ENCODE data around the gene TRDMT1.

The TRDMT1 gene

GRCh38 chr10:17229967-17230682 lies 28.7 kb upstream of the TRDMT1 start:
- DNase-seq, result peak; percentile 67 to 74

DNA sequence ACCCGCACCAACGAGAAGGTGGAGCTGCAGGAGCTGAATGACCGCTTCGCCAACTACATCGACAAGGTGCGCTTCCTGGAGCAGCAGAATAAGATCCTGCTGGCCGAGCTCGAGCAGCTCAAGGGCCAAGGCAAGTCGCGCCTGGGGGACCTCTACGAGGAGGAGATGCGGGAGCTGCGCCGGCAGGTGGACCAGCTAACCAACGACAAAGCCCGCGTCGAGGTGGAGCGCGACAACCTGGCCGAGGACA lies 28.2 kb upstream of the TRDMT1 start:
- no peak for DNase-seq

GRCh38 chr10:17229016-17229716 lies 27.7 kb upstream of the TRDMT1 start:
- peak in 1 of 2 experiments; percentile 71 for DNase-seq

GRCh38 chr10:17228091-17229015 lies 26.9 kb upstream of the TRDMT1 start, which contains the start of gene VIM:
Gene VIM, plus strand, starts transcription at chr10:17228241. Its CDS starts 1,182 bp downstream, at chr10:17229423.
- DNase-seq, result peak in 1 of 2 experiments; percentile 70

DNA sequence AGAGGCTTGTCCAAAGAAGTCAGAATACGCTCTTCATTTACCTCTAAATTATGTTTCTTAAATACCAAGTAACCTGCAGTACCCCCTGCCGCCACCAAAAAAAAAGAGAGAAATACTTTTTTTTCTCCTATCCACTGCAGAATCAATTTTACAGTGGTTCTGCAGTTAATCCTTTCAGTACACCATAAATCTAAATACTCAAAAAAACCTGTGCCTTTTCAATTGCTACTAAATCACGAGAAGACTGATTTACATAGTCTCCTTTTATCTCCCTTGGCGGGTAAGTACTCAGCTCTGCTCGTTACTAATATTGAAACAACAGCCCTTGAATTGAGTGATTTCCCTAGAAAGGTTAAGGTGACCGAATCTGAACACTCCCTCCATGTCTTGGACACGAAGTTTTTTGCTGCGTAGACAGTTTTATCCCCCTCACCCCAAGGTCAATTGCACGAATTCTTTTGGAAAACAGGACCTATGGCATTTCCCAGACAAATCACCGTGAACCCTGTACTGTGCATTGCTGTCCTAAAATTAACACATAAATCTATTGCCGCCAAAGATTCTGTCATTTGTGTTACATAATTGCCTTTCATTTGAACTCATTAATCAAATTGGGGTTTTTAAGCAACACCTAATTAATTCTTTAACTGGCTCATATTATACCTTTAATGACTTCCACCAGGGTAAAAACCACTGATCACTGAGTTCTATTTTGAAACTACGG lies 26.1 kb upstream of the TRDMT1 start:
- no peak for DNase-seq

DNA sequence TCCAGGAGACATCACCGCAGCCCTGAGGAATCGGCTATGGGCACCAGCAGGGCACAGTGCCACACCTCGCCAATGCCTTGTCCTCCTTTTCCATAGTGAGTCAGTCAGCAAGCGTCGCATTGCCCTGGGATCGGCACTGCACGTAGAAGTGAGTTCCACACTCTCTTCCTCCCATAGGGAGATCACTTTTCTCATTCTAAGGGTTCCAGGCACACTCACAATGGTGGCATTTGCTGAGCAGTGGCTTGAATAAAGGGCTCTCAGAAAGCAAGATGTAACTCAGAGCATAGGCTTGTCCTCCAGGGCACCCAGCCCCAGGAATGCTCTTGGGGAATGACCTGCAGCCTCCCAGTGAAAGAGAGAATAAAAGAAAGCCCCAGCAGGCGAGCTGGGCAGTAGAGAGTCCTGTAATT lies 25.4 kb upstream of the TRDMT1 start:
- no peak for DNase-seq

GRCh38 chr10:17225808-17226207 lies 24.3 kb upstream of the TRDMT1 start:
- DNase-seq, result no peak

- no peak for DNase-seq
These were observed 20.9 kb upstream of the TRDMT1 start for GRCh38 chr10:17222329-17222728.

GRCh38 chr10:17220652-17221100 lies 19.2 kb upstream of the TRDMT1 start:
- DNase-seq, result peak in 1 of 2 experiments; percentile 9

DNA sequence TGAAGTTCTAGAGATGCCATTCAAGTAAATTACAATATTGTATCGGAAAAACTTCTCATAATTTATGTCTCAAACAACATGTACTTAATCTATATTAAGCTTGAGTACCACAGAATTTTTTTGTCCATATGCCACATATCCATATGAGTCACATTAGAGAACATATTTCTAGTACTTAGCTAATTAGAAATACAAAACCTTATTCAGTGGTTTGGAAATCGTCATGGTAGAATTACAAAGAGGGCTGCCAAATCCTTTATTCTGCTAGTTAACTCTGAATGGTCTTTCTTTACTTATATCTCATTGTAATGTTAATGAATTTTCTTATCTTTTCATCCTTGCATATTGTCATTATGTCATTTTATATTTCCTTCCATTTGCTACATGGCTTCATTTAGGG lies 17.6 kb upstream of the TRDMT1 start:
- no peak for DNase-seq

DNA sequence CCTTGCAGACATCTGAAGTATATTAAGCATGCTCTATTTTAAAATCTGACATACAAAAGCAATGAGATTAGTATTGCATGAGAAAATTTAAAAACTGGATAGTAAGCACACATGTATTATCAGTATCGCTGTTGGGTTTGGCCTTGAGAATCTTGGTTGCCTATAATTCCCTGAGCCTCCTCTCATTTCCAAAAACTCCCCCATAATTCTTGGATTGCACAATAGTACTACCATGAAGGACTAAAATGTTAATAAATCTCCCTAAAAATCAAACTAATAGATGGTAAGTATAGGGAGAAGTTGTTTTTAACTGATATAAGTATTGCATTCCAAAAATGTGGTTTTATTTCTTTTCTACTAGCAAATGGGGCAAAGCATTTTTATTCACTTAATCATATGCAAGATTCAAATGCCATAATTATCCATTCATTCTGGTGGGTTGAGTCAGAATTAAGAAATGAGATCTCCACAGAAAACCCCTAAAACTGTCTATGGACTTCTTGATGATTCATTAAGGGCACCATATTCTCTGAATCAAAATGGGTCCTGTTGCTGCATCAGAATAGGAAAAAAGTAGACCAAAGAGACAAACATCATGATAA lies 16.3 kb upstream of the TRDMT1 start:
- no peak for DNase-seq

GRCh38 chr10:17216901-17217395 lies 15.5 kb upstream of the TRDMT1 start:
- no peak for DNase-seq

DNA sequence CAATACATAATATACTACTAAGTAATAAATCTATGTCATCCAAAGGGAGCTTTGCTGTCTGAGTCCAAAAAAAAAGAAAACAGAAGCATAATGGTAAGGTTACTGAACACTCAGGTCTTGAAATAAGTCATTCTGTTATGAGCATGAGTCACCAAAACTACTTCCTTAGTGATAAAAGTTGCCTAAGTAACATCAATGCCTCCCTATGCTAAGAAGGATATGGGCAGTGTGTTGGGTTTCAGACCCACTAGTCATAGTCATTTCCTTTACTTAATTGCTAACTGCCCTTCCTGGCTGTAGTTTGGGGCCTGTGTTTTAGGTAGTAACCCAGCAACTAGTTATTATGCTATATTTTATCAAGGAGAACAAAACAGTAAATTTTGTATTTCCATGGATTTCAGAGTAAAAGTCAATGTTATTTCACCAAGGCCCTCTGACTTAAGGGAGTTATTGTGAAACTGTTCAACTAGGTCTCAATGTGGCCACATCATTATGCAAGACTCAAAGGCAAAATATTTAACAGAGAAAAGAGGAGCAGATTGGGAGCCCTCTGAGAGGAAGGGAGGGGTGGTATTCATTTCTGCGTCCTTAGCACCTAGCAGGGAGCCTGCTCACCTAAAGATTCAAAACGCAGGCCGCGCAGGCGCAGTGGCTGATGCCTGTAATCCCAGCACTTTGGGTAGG lies 14.9 kb upstream of the TRDMT1 start:
- DNase-seq, result no peak

GRCh38 chr10:17215782-17216122 lies 14.3 kb upstream of the TRDMT1 start:
- no peak for DNase-seq

- peak in 1 of 2 experiments; percentile 65 for DNase-seq
These were observed 13.7 kb upstream of the TRDMT1 start for GRCh38 chr10:17214971-17215781.

DNA sequence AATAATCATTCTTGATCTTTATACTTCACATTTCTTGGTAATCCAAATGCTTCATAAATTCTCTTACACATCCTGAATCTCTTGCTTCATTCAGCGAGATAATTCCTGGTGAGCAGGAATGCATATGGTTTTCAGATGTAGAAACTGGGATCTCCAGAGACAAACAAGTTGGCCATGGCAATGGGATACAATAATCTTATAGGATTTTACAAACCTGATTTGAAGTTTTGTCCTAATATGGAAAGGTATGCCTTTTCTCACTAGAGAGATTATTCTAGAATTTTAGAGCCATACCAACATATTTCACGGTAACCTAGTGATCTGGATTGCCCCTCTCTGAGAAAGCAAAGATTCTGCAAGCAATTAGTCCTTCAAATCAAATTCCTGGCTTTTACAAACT lies 13.1 kb upstream of the TRDMT1 start:
- DNase-seq, result no peak

GRCh38 chr10:17213646-17214349 lies 12.3 kb upstream of the TRDMT1 start:
- DNase-seq, result no peak

GRCh38 chr10:17212802-17213221 lies 11.3 kb upstream of the TRDMT1 start:
- no peak for DNase-seq

DNA sequence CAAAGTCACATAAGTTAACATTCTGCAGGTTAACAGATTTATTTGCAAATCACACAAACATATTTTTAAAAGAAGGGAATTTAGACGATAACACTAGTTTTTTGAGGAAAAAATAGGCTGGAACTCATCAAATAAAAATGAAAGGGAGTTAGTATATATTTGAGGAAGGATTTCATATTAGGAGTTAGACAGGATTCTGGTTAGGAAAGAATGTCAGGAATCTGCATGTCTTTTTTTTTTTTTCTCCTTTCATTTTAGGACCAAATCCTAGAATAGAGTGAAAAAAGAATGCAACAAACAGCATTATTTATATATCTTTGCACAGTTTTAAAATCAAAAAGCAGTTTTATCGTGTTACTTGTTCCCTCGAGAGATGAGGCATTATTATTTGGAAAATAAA lies 8.9 kb upstream of the TRDMT1 start:
- no peak for DNase-seq

GRCh38 chr10:17209881-17210280 lies 8.4 kb upstream of the TRDMT1 start:
- no peak for DNase-seq
